Liver (tissue), 3 donors: ENCODE measurements around the gene TANGO2.

Source experiments
- ATF3 ChIP-seq: IDR thresholded peaks from 2 replicates; pipeline ENCODE4 v1.6.1; 2016; ENCODE audit warnings: antibody characterized with exemption
- CTCF ChIP-seq: fragments of 150-350 bp; IDR thresholded peaks from 2 replicates; pipeline ENCODE4 v1.5.1; 2017; ENCODE audit warnings: improper control_type of control experiment, low read depth, low read length; ENCODE audit not compliant: missing input control
- EGR1 ChIP-seq, 2 donors: IDR thresholded peaks; 2 replicates each; pipeline ENCODE4 v1.6.1; 2016 to 2018; ENCODE audit warnings: antibody characterized with exemption in 2 of 2, low read depth in 2 of 2
- FOXA1 ChIP-seq: IDR thresholded peaks from 2 replicates; pipeline ENCODE4 v1.6.1; 2016; ENCODE audit warnings: antibody characterized with exemption
- GABPA ChIP-seq, 2 donors: IDR thresholded peaks in 1 of 2; conservative IDR thresholded peaks in 1 of 2; 2 replicates each; pipeline ENCODE4 v1.6.1; 2016; ENCODE audit warnings: antibody characterized with exemption in 2 of 2, mild to moderate bottlenecking in 1 of 2, moderate library complexity in 1 of 2
- RAD21 ChIP-seq, 2 donors: IDR thresholded peaks; 2 replicates each; pipeline ENCODE4 v1.6.1; 2016; ENCODE audit warnings: antibody characterized with exemption in 2 of 2, mild to moderate bottlenecking in 2 of 2
- REST ChIP-seq: IDR thresholded peaks from 2 replicates; pipeline ENCODE4 v1.6.1; 2016; ENCODE audit warnings: antibody characterized with exemption, mild to moderate bottlenecking
- SP1 ChIP-seq: IDR thresholded peaks from 2 replicates; pipeline ENCODE4 v1.6.1; 2018; ENCODE audit warnings: antibody characterized with exemption, mild to moderate bottlenecking
- TAF1 ChIP-seq: conservative IDR thresholded peaks from 2 replicates; pipeline ENCODE4 v1.6.1; 2016; ENCODE audit warnings: antibody characterized with exemption, mild to moderate bottlenecking
- YY1 ChIP-seq: IDR thresholded peaks from 2 replicates; pipeline ENCODE4 v1.6.1; 2016; ENCODE audit warnings: antibody characterized with exemption, mild to moderate bottlenecking
- donor health status: healthy.
- donor health status: healthy.

- TF ChIP-seq EGR1 (IDR thresholded peaks at IDR 0.05; ENCODE audit: low read depth in 2 of 2) (no peak), ATF3 (no peak), GABPA (IDR thresholded peaks at IDR 0.05 in 1 of 2, conservative IDR thresholded peaks at IDR 0.05 in 1 of 2) (no peak), CTCF (no peak), REST (no peak), TAF1 (no peak), SP1 (no peak), FOXA1 (no peak), YY1 (no peak), RAD21 (IDR thresholded peaks at IDR 0.05) (no peak)
Observed at GRCh38 chr22:20076627-20077172, 55.8 kb downstream of the TANGO2 start.
